Measurements from ENCODE around the gene CDON. TPM values are rescaled to one million over a fixed set of nuclear protein-coding genes. Genes with fewer than 3 reads are reported as not detected.
"Not testable (repeated sequence)": the region's sequence is repeated elsewhere in the genome, so short reads cannot be mapped to it uniquely, and the experiment has no call there.

CDON gene
- total and polyA plus RNA-seq, 8 donors, result 0.80 to 10.7 (median 2.9) TPM

DNA sequence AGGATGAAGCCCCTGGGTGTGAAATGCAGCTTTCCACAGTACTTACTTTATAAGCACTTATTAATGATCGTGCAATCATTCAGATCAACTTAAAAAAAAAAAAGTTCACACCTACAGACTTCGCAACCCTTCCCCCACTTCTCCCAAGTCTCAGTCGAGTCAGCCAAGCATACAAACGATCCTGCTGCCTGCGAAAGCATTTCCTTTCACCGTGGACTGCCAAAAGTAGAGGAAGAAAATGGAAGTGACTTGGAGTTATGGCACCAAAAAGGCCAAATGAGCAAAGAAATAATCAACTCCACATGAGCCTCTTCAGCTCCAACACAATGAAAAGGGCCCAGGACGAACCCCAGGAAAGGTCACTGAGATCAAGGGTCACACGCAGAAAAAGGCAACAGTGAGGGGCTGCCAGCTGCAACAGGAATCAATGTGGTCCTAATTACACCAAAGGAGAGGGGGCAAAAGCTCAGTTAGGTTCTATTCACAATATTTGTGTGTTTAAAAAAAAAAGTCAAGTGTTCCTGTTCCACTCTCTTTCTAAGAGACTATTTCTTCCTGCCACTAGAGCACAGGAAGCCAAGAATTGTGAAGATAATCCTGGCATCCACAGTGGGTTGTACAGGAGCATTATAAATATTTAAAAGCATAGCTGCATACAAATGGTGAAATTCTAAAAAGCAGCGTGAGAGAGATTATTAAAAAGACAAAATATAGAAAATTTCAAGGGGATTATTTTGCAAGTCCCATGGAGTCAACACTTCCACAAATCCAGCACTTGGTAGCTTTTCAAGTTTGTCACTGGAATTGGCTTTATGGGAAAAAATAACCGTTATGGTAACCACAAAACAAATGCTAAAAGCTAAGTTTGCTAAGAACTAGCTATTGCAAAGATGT, 28.4 kb downstream of the CDON start:
- no peak for DNase-seq
- Histone ChIP-seq H3K36me3 (no peaks in the 10 kb centered on the region), H3K4me3 (no peak overlapping the region), H3K9me3 (no peaks in the 10 kb centered on the region), H3K27ac (no peak overlapping the region), H3K27me3 (no peaks in the 10 kb centered on the region), H3K4me1 (no peaks in the 10 kb centered on the region)
- WGBS, 2 donors, result 63 to 68% methylated on average over 10 of the region's 10 CpGs
- intact Hi-C loops (cut with DNase I), result no loop called here
- FAIRE-seq, result no peak
- ATAC-seq, result no peak
- TF ChIP-seq, protein P1, sequence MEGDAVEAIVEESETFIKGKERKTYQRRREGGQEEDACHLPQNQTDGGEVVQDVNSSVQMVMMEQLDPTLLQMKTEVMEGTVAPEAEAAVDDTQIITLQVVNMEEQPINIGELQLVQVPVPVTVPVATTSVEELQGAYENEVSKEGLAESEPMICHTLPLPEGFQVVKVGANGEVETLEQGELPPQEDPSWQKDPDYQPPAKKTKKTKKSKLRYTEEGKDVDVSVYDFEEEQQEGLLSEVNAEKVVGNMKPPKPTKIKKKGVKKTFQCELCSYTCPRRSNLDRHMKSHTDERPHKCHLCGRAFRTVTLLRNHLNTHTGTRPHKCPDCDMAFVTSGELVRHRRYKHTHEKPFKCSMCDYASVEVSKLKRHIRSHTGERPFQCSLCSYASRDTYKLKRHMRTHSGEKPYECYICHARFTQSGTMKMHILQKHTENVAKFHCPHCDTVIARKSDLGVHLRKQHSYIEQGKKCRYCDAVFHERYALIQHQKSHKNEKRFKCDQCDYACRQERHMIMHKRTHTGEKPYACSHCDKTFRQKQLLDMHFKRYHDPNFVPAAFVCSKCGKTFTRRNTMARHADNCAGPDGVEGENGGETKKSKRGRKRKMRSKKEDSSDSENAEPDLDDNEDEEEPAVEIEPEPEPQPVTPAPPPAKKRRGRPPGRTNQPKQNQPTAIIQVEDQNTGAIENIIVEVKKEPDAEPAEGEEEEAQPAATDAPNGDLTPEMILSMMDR (IDR thresholded peaks at IDR 0.05), result no peak

DNA sequence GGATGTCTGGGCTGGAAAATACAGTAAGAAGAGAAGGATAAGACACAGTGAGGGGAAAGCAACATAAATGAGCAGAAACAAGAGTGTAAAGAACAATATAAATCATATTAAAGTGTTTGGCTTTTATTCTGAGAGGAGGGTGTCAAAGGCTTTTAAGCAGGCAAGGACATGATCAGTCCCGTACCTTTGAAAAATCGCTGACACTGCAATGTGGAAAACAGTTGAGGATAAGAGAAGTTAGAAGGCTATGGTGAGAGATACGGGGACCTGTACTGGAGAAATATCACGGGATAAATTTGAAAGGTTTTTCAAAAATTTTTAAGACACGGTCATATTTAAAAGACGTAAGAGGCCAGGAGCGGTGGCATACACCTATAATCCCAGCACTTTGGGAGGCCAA, 30.3 kb downstream of the CDON start:
- FAIRE-seq, result no peak
- TF ChIP-seq, protein P1 (IDR thresholded peaks at IDR 0.05), result no peak
- no peak for DNase-seq
- no peaks in the 10 kb centered on the region for H3K4me1 ChIP-seq
- no peaks in the 10 kb centered on the region for H3K9me3 ChIP-seq
- H3K4me3 ChIP-seq, result no peak overlapping the region
- no peaks in the 10 kb centered on the region for H3K36me3 ChIP-seq
- 89 to 94% methylated on average over 7 of the region's 7 CpGs for WGBS, 2 donors
- intact Hi-C loops (cut with DNase I), result no loop called here
- no peak for ATAC-seq
- H3K27ac ChIP-seq, result no peak overlapping the region
- H3K27me3 ChIP-seq, result no peaks in the 10 kb centered on the region

DNA sequence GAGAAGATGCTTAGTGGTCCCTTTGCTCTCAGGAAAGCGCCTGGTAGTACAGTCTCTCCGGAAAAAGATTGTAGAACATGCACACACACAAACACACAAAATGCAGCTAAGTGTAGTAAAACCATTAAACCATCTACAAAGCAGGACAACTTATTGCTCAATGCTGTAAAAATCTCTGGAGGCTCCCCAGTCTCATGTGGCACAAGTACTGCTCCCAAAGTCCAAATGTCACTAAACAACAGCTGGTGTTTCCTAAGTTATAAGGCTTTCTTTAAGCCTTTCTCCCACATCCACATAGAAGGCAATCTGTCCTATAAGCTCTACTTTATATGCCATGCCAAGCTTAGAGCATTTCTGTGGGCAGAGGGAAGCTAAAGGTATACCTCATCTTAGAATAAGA, 32.9 kb downstream of the CDON start:
- FAIRE-seq (no peak), DNase-seq (no peak), ATAC-seq (no peak)
- 91 to 95% methylated on average over 2 of the region's 2 CpGs for WGBS, 2 donors
- Histone ChIP-seq H3K4me3 (no peak overlapping the region), H3K27me3 (no peaks in the 10 kb centered on the region), H3K9me3 (no peaks in the 10 kb centered on the region), H3K36me3 (no peaks in the 10 kb centered on the region), H3K4me1 (no peaks in the 10 kb centered on the region), H3K27ac (no peak overlapping the region)
- intact Hi-C loops (cut with DNase I), result no loop called here
- TF ChIP-seq, protein P1 (IDR thresholded peaks at IDR 0.05), result no peak

DNA sequence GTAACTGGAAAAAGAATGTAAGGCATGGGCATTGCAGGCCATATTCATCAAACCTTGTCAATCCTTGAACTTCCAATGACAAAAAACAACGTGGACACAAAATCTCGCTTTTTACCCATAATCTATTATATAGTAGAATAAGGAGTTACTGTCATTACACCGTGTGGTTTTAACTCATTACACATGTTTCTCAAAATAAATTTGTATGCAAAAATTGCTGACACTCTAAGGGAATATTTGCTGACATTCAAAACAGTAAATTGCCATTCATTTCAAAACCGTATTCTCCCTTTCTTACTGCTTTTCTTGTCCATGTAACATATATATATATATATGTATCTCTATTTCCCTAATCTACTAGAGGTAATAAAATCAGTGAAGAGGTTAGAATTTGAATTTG, 33.4 kb downstream of the CDON start:
- no peak for DNase-seq
- Histone ChIP-seq H3K27ac (no peak overlapping the region), H3K4me1 (no peaks in the 10 kb centered on the region), H3K36me3 (no peaks in the 10 kb centered on the region), H3K27me3 (no peaks in the 10 kb centered on the region), H3K9me3 (no peaks in the 10 kb centered on the region), H3K4me3 (no peak overlapping the region)
- TF ChIP-seq, protein P1 (IDR thresholded peaks at IDR 0.05), result no peak
- 68 to 86% methylated on average over 4 of the region's 4 CpGs for WGBS, 2 donors
- FAIRE-seq, result no peak
- ATAC-seq, result no peak
- intact Hi-C loops (cut with DNase I), result no loop called here

DNA sequence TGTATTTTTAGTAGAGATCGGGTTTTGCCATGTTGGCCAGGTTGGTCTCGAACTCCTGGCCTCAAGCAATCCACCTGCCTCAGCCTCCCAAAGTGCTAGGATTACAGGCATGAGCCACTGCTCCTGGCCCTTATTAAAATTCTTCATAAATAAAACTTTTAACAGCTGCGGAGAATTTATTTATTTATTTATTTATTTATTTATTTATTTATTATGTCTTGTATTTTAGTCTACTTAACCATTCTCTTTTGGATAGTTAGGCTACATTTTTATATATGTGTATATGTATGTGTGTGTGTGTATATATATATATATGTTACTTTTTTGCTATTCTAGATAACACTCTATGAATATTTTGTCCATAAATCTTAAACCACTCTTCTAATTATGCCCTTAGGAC, 34.1 kb downstream of the CDON start:
- H3K4me1 ChIP-seq; H3K36me3 ChIP-seq; intact Hi-C loops (cut with DNase I); H3K27me3 ChIP-seq; H3K4me3 ChIP-seq; ATAC-seq; H3K27ac ChIP-seq; H3K9me3 ChIP-seq; DNase-seq; FAIRE-seq: not testable (repeated sequence)
- 94 to 95% methylated on average over 3 of the region's 3 CpGs for WGBS, 2 donors
